ENCODE measurements around the gene TRIM40. TPM values are rescaled to one million over a fixed set of nuclear protein-coding genes. Genes with fewer than 3 reads are reported as not detected.
A peak's percentile ranks its signal among the peaks of the same experiment; 100 is the strongest.

Gene TRIM40
- total and polyA plus RNA-seq, 2 of the 13 experiments (the other 11 are each of a cell fraction or from before 2014, with no cell fraction given) = 0.58 TPM; not detected in 1

- no peak for TF ChIP-seq PLSCR1 (CRISPR knock-in tag; IDR thresholded peaks at IDR 0.05; ENCODE audit: borderline replicate concordance)
- no peak for TF ChIP-seq EP300 (IDR thresholded peaks at IDR 0.05; ENCODE audit: low read depth in 2 of 2, low read length in 2 of 2)
- peak; percentile 52 for TF ChIP-seq EP300 (CRISPR knock-in tag; IDR thresholded peaks at IDR 0.05; ENCODE audit: borderline replicate concordance)
- TF ChIP-seq ZNF652 (CRISPR knock-in tag; IDR thresholded peaks at IDR 0.05; ENCODE audit: borderline replicate concordance, low read depth) = 0 out of 2 replicates have a peak, but pooled peaks have one; percentile 30
- no peak for TF ChIP-seq ZNF691 (CRISPR knock-in tag; IDR thresholded peaks at IDR 0.05; ENCODE audit: borderline replicate concordance, low read depth)
- no peak for TF ChIP-seq NR2F2 (IDR thresholded peaks at IDR 0.05; ENCODE audit: borderline replicate concordance, low read depth)
- TF ChIP-seq RFX5 (IDR thresholded peaks at IDR 0.05; ENCODE audit: low read depth, low read length) = peak; percentile 26; the same call in 1 of the 2 replicates
- peak; percentile 90 for TF ChIP-seq ZNF644 (CRISPR knock-in tag; IDR thresholded peaks at IDR 0.05; ENCODE audit: low read depth)
- peak; percentile 55; the same call in 1 of the 2 replicates for TF ChIP-seq KLF6 (CRISPR knock-in tag; IDR thresholded peaks at IDR 0.05)
- TF ChIP-seq ZMYM4 (CRISPR knock-in tag; IDR thresholded peaks at IDR 0.05) = peak; percentile 72
- TF ChIP-seq NFYC (CRISPR knock-in tag; IDR thresholded peaks at IDR 0.05) = peak; percentile 29; the same call in 1 of the 2 replicates
- no peak; the same call in 1 of the 2 replicates for TF ChIP-seq MIXL1 (CRISPR knock-in tag; IDR thresholded peaks at IDR 0.05)
- TF ChIP-seq TFAP4 (IDR thresholded peaks at IDR 0.05; ENCODE audit: borderline replicate concordance, low read depth) = peak; percentile 90; the same call in 1 of the 2 replicates
- TF ChIP-seq ZNF143 (CRISPR knock-in tag; IDR thresholded peaks at IDR 0.05) = no peak
- TF ChIP-seq ZNF543 (CRISPR knock-in tag; IDR thresholded peaks at IDR 0.05) = no peak
- TF ChIP-seq ZFP37 (CRISPR knock-in tag; IDR thresholded peaks at IDR 0.05; ENCODE audit: borderline replicate concordance) = no peak
- no peak for TF ChIP-seq ARNTL (CRISPR knock-in tag; IDR thresholded peaks at IDR 0.05)
- TF ChIP-seq ZNF879 (CRISPR knock-in tag; IDR thresholded peaks at IDR 0.05) = no peak
- TF ChIP-seq MTA1 (CRISPR knock-in tag; IDR thresholded peaks at IDR 0.05; ENCODE audit: borderline replicate concordance) = no peak
- TF ChIP-seq HOMEZ (CRISPR knock-in tag; IDR thresholded peaks at IDR 0.05; ENCODE audit: low read depth) = peak; percentile 88
- TF ChIP-seq ZNF34 (CRISPR knock-in tag; IDR thresholded peaks at IDR 0.05; ENCODE audit: borderline replicate concordance) = no peak
- no peak for TF ChIP-seq MAFK (conservative IDR thresholded peaks at IDR 0.05 in 1 of 2, IDR thresholded peaks at IDR 0.05 in 1 of 2; ENCODE audit: low read length in 2 of 2)
- TF ChIP-seq FOXK2 (IDR thresholded peaks at IDR 0.05) = no peak
- TF ChIP-seq BORCS8-MEF2B (CRISPR knock-in tag; IDR thresholded peaks at IDR 0.05) = no peak
- TF ChIP-seq KLF15 (CRISPR knock-in tag; IDR thresholded peaks at IDR 0.05; ENCODE audit: borderline replicate concordance) = no peak
- TF ChIP-seq ZNF7 (CRISPR knock-in tag; IDR thresholded peaks at IDR 0.05) = no peak
- no peak for TF ChIP-seq ZFX (CRISPR knock-in tag; IDR thresholded peaks at IDR 0.05; ENCODE audit: low read depth)
- TF ChIP-seq ZSCAN21 (CRISPR knock-in tag; IDR thresholded peaks at IDR 0.05; ENCODE audit: borderline replicate concordance) = no peak; the same call in 1 of the 2 replicates
Observed at GRCh38 chr6:30130887-30131862, 4.8 kb upstream of the TRIM40 start (continued).

Measured in HepG2 (cell line).